Loucy (cell line): ENCODE measurements around the gene TDRD12.

Source experiments
- H2AFZ ChIP-seq: fragments of 200-600 bp; sonication (generic); 2 replicates; pipeline ENCODE4 v1.6.0; 2016; ENCODE audit warnings: antibody characterized with exemption, mild to moderate bottlenecking, low read length, moderate library complexity
- H3F3A ChIP-seq: fragments of 200-600 bp; 2 replicates; pipeline ENCODE4 v1.6.0; 2016; ENCODE audit warnings: antibody characterized with exemption, low read depth, mild to moderate bottlenecking
- H3K27me3 ChIP-seq: fragments of 200-600 bp; sonication (generic); 2 replicates; pipeline ENCODE4 v1.6.1; 2014; ENCODE audit warnings: low read length, mild to moderate bottlenecking; ENCODE audit not compliant: insufficient read depth, poor library complexity, severe bottlenecking
- H3K36me3 ChIP-seq: fragments of 200-600 bp; sonication (generic); 2 replicates; pipeline ENCODE4 v1.6.1; 2016; ENCODE audit warnings: low read length; ENCODE audit not compliant: insufficient read depth
- H3K4me1 ChIP-seq: fragments of 200-600 bp; sonication (generic); 2 replicates; pipeline ENCODE4 v1.5.1; 2014; ENCODE audit warnings: low read length, mild to moderate bottlenecking; ENCODE audit not compliant: insufficient read depth, poor library complexity, severe bottlenecking
- H3K4me2 ChIP-seq: fragments of 200-600 bp; sonication (generic); 2 replicates; pipeline ENCODE4 v1.6.0; 2014; ENCODE audit warnings: antibody characterized with exemption, low read length, low read depth, mild to moderate bottlenecking; ENCODE audit not compliant: poor library complexity, severe bottlenecking
- H3K4me3 ChIP-seq: fragments of 200-600 bp; sonication (generic); 2 replicates; pipeline ENCODE4 v1.5.1; 2014; ENCODE audit warnings: low read length, mild to moderate bottlenecking, mixed read lengths; ENCODE audit not compliant: poor library complexity, severe bottlenecking
- H3K79me2 ChIP-seq: fragments of 200-600 bp; sonication (generic); 2 replicates; pipeline ENCODE4 v1.6.1; 2014; ENCODE audit warnings: low read length; ENCODE audit not compliant: insufficient read depth
- H3K9ac ChIP-seq: fragments of 200-600 bp; sonication (generic); 2 replicates; pipeline ENCODE4 v1.6.0; 2014; ENCODE audit warnings: mild to moderate bottlenecking, low read depth, low read length, moderate library complexity; ENCODE audit not compliant: poor library complexity, severe bottlenecking
- H3K9me2 ChIP-seq: fragments of 200-600 bp; sonication (generic); replicated peaks from 2 replicates; pipeline ENCODE4 v1.6.1; 2016; ENCODE audit warnings: low read depth, low read length, mixed read lengths
- H3K9me3 ChIP-seq: fragments of 200-600 bp; sonication (generic); 2 replicates; pipeline ENCODE4 v1.6.1; 2014; ENCODE audit warnings: mild to moderate bottlenecking, antibody characterized with exemption, low read length, low read depth; ENCODE audit not compliant: insufficient read depth
- H4K20me1 ChIP-seq: fragments of 200-600 bp; sonication (generic); 2 replicates; pipeline ENCODE4 v1.6.0; 2014; ENCODE audit warnings: antibody characterized with exemption, low read length, mild to moderate bottlenecking; ENCODE audit not compliant: insufficient read depth, poor library complexity, severe bottlenecking
- CTCF ChIP-seq: fragments of 200-600 bp; sonication (generic); conservative IDR thresholded peaks from 2 replicates; pipeline ENCODE4 v1.5.1; 2014; ENCODE audit warnings: mild to moderate bottlenecking, antibody characterized with exemption, low read length
- EZH2phosphoT487 ChIP-seq: fragments of 200-600 bp; IDR thresholded peaks from 2 replicates; pipeline ENCODE4 v1.6.1; 2018; ENCODE audit warnings: antibody characterized with exemption, mild to moderate bottlenecking, moderate library complexity, borderline replicate concordance

TDRD12 gene

GRCh38 chr19:32720216-32720935, 809 bp downstream of the TDRD12 start:
- no peak overlapping the region for H3K4me2 ChIP-seq
- H3K36me3 ChIP-seq = no peaks in the 10 kb centered on the region
- TF ChIP-seq CTCF = no peak
- TF ChIP-seq EZH2phosphoT487 = no peak
- H3K4me1 ChIP-seq = peaks cover 11% of the 10 kb centered on the region
- H3K9me3 ChIP-seq = no peaks in the 10 kb centered on the region
- H3K9ac ChIP-seq = no peak overlapping the region
- H3K9me2 ChIP-seq = no peaks in the 10 kb centered on the region
- H3F3A ChIP-seq = no peaks in the 10 kb centered on the region
- H3K79me2 ChIP-seq = no peaks in the 10 kb centered on the region
- H3K27me3 ChIP-seq = no peaks in the 10 kb centered on the region
- H4K20me1 ChIP-seq = no peaks in the 10 kb centered on the region
- no peak overlapping the region for H3K4me3 ChIP-seq
- no peak overlapping the region for H2AFZ ChIP-seq

GRCh38 chr19:32720936-32721250, 1.3 kb downstream of the TDRD12 start:
- no peaks in the 10 kb centered on the region for H3K27me3 ChIP-seq

GRCh38 chr19:32735936-32736335, 16.4 kb downstream of the TDRD12 start:
- Histone ChIP-seq H3F3A (no peaks in the 10 kb centered on the region), H2AFZ (no peak overlapping the region), H3K36me3 (no peaks in the 10 kb centered on the region), H3K27me3 (no peaks in the 10 kb centered on the region), H3K9me3 (no peaks in the 10 kb centered on the region), H4K20me1 (no peaks in the 10 kb centered on the region), H3K9me2 (no peaks in the 10 kb centered on the region), H3K4me1 (no peaks in the 10 kb centered on the region), H3K79me2 (no peaks in the 10 kb centered on the region), H3K4me3 (no peak overlapping the region), H3K9ac (no peak overlapping the region), H3K4me2 (no peak overlapping the region)
- TF ChIP-seq CTCF = no peak
- TF ChIP-seq EZH2phosphoT487 = no peak

More at GRCh38 chr19:32720936-32721250, 1.3 kb downstream of the TDRD12 start:
- no peak overlapping the region for H3K4me2 ChIP-seq
- no peak overlapping the region for H3K9ac ChIP-seq
- no peak overlapping the region for H2AFZ ChIP-seq
- H3K9me3 ChIP-seq = no peaks in the 10 kb centered on the region
- no peaks in the 10 kb centered on the region for H3K79me2 ChIP-seq
- H3K36me3 ChIP-seq = no peaks in the 10 kb centered on the region
- no peak overlapping the region for H3K4me3 ChIP-seq
- no peaks in the 10 kb centered on the region for H3K9me2 ChIP-seq
- no peaks in the 10 kb centered on the region for H4K20me1 ChIP-seq
- peaks cover 11% of the 10 kb centered on the region for H3K4me1 ChIP-seq
- TF ChIP-seq CTCF (no peak), EZH2phosphoT487 (no peak)
- no peaks in the 10 kb centered on the region for H3F3A ChIP-seq
